ENCODE measurements around the gene SDK1.

- no peak for TF ChIP-seq CTCF (IDR thresholded peaks at IDR 0.05; ENCODE audit: low read depth, low read length, poor library complexity, severe bottlenecking)
- no peak for TF ChIP-seq EZH2phosphoT487 (IDR thresholded peaks at IDR 0.05; ENCODE audit: borderline replicate concordance, low read length)
Measured at GRCh38 chr7:3955026-3955425, 654.0 kb downstream of the SDK1 start.

Data from DOHH2 (cell line).